H9 (cell line): ENCODE results near the gene NUPR1. TPM values are rescaled to one million over a fixed set of nuclear protein-coding genes. Genes with fewer than 3 reads are reported as not detected.

Experiments used
- DNase-seq: peaks from one replicate; pipeline ENCODE4 v3.0.0-alpha.2; 2017
- H2AFZ ChIP-seq: one replicate; pipeline ENCODE4 v1.6.1; 2013; ENCODE audit warnings: mild to moderate bottlenecking, low read length, control low read depth, moderate library complexity
- H2AK5ac ChIP-seq: 2 replicates; pipeline ENCODE4 v1.6.1; 2013; ENCODE audit warnings: low read length, control low read depth, mixed read lengths; ENCODE audit not compliant: insufficient read length
- H2BK120ac ChIP-seq: one replicate; pipeline ENCODE4 v1.6.1; 2013; ENCODE audit warnings: low read depth, mild to moderate bottlenecking, low read length, control low read depth, inconsistent platforms; ENCODE audit not compliant: poor library complexity, severe bottlenecking
- H2BK12ac ChIP-seq: 2 replicates; pipeline ENCODE4 v1.6.1; 2013; ENCODE audit warnings: low read length, control low read depth, mixed read lengths, low read depth; ENCODE audit not compliant: insufficient read length
- H2BK15ac ChIP-seq: 2 replicates; pipeline ENCODE4 v1.6.1; 2013; ENCODE audit warnings: low read depth, low read length, control low read depth
- H2BK20ac ChIP-seq: one replicate; pipeline ENCODE4 v1.6.1; 2013; ENCODE audit warnings: low read depth, mild to moderate bottlenecking, low read length, control low read depth, inconsistent platforms; ENCODE audit not compliant: poor library complexity, severe bottlenecking
- H2BK5ac ChIP-seq: 2 replicates; pipeline ENCODE4 v1.6.1; 2013; ENCODE audit warnings: low read length, control low read depth, mixed read lengths; ENCODE audit not compliant: insufficient read length
- H3K14ac ChIP-seq: 2 replicates; pipeline ENCODE4 v1.6.1; 2013; ENCODE audit warnings: low read length, control low read depth; ENCODE audit not compliant: insufficient read depth
- H3K18ac ChIP-seq: 2 replicates; pipeline ENCODE4 v1.6.1; 2013; ENCODE audit warnings: low read depth, mild to moderate bottlenecking, mixed read lengths, low read length, control low read depth; ENCODE audit not compliant: insufficient read length
- H3K23ac ChIP-seq: 2 replicates; pipeline ENCODE4 v1.6.1; 2013; ENCODE audit warnings: low read length, control low read depth, mixed read lengths, low read depth; ENCODE audit not compliant: insufficient read length
- H3K23me2 ChIP-seq: 2 replicates; pipeline ENCODE4 v1.6.1; 2013; ENCODE audit warnings: low read depth, mild to moderate bottlenecking, mixed read lengths, low read length, control low read depth; ENCODE audit not compliant: insufficient read length, poor library complexity, severe bottlenecking
- H3K27ac ChIP-seq: 2 replicates; pipeline ENCODE4 v1.5.1; 2013; ENCODE audit warnings: low read length, control low read depth, mixed read lengths, low read depth; ENCODE audit not compliant: insufficient read length
- H3K27me3 ChIP-seq: 2 replicates; pipeline ENCODE4 v1.6.1; 2013; ENCODE audit warnings: low read length, control low read depth, inconsistent platforms; ENCODE audit not compliant: insufficient read depth
- H3K4ac ChIP-seq: 2 replicates; pipeline ENCODE4 v1.6.1; 2013; ENCODE audit warnings: low read depth, mild to moderate bottlenecking, control low read depth, inconsistent platforms, low read length, moderate library complexity
- H3K4me1 ChIP-seq: 2 replicates; pipeline ENCODE4 v1.6.1; 2013; ENCODE audit warnings: low read length, control low read depth, inconsistent platforms; ENCODE audit not compliant: insufficient read depth
- H3K4me2 ChIP-seq: 2 replicates; pipeline ENCODE4 v1.6.1; 2013; ENCODE audit warnings: low read length, control low read depth, mixed read lengths; ENCODE audit not compliant: insufficient read length, insufficient read depth
- H3K56ac ChIP-seq: 2 replicates; pipeline ENCODE4 v1.6.1; 2013; ENCODE audit warnings: low read depth, mild to moderate bottlenecking, mixed read lengths, low read length, control low read depth; ENCODE audit not compliant: insufficient read length
- H3K79me1 ChIP-seq: 2 replicates; pipeline ENCODE4 v1.6.1; 2013; ENCODE audit warnings: low read depth, mild to moderate bottlenecking, moderate library complexity, low read length, control low read depth, inconsistent platforms; ENCODE audit not compliant: insufficient read depth, poor library complexity, severe bottlenecking
- H3K79me2 ChIP-seq: 2 replicates; pipeline ENCODE4 v1.6.1; 2013; ENCODE audit warnings: low read length, control low read depth, inconsistent platforms; ENCODE audit not compliant: insufficient read depth
- H3K9ac ChIP-seq: 2 replicates; pipeline ENCODE4 v1.6.1; 2013; ENCODE audit warnings: low read length, control low read depth, mixed read lengths; ENCODE audit not compliant: insufficient read length; ENCODE audit errors: extremely low read depth
- H3K9me3 ChIP-seq: one replicate; pipeline ENCODE4 v1.6.1; 2013; ENCODE audit warnings: low read depth, low read length, inconsistent platforms; ENCODE audit not compliant: control insufficient read depth
- H3T11ph ChIP-seq: one replicate; pipeline ENCODE4 v1.6.1; 2013; ENCODE audit warnings: mild to moderate bottlenecking, low read length, control low read depth, inconsistent platforms
- H4K20me1 ChIP-seq: one replicate; pipeline ENCODE4 v1.6.1; 2013; ENCODE audit not compliant: control insufficient read depth, insufficient read length, insufficient read depth
- H4K5ac ChIP-seq: 2 replicates; pipeline ENCODE4 v1.6.1; 2013; ENCODE audit warnings: low read depth, mild to moderate bottlenecking, mixed read lengths, low read length, control low read depth; ENCODE audit not compliant: insufficient read length
- H4K8ac ChIP-seq: replicated peaks from 2 replicates; pipeline ENCODE4 v1.6.1; 2013; ENCODE audit warnings: low read length, control low read depth, mixed read lengths, low read depth; ENCODE audit not compliant: insufficient read length
- H4K91ac ChIP-seq: 2 replicates; pipeline ENCODE4 v1.6.1; 2013; ENCODE audit warnings: low read depth, mild to moderate bottlenecking, moderate library complexity, mixed read lengths, low read length, control low read depth; ENCODE audit not compliant: insufficient read length
- H3K27ac Mint-ChIP-seq, 3 experiments: 2 replicates in 2 of 3; 3 replicates in 1 of 3; pipeline ENCODE4 v1.8.0; 2020 to 2021; ENCODE audit warnings: mixed read lengths in 3 of 3, mild to moderate bottlenecking in 1 of 3, moderate library complexity in 1 of 3
- H3K27me3 Mint-ChIP-seq: 2 replicates; pipeline ENCODE4 v1.8.0; 2021; ENCODE audit warnings: low read depth, mild to moderate bottlenecking, moderate library complexity, mixed read lengths
- H3K36me3 Mint-ChIP-seq, 3 experiments: 2 replicates in 2 of 3; 3 replicates in 1 of 3; pipeline ENCODE4 v1.8.0; 2020 to 2021; ENCODE audit warnings: low read depth in 3 of 3, mixed read lengths in 3 of 3; ENCODE audit not compliant: insufficient read depth in 1 of 3
- H3K4me1 Mint-ChIP-seq, 2 experiments: 2 replicates each; pipeline ENCODE4 v1.8.0; 2020; ENCODE audit warnings: mixed read lengths in 2 of 2
- H3K4me3 Mint-ChIP-seq, 2 experiments: 2 replicates in 1 of 2; 3 replicates in 1 of 2; pipeline ENCODE4 v1.8.0; 2020 to 2021; ENCODE audit warnings: mild to moderate bottlenecking in 2 of 2, mixed read lengths in 2 of 2, moderate library complexity in 1 of 2
- H3K9me3 Mint-ChIP-seq, 2 experiments: 2 replicates in 1 of 2; 3 replicates in 1 of 2; pipeline ENCODE4 v1.8.0; 2020; ENCODE audit warnings: mild to moderate bottlenecking in 2 of 2, mixed read lengths in 2 of 2, moderate library complexity in 1 of 2
- CTCF ChIP-seq: fragments of 200-600 bp; sonication (generic); conservative IDR thresholded peaks from 3 replicates; pipeline ENCODE4 v1.8.0; 2021; ENCODE audit warnings: antibody characterized with exemption, mild to moderate bottlenecking
- WGBS: extraction: QIAGEN DNeasy Blood & Tissue Kit; methylation state at CpG from one replicate; pipeline ENCODE4 v1.1.7; 2013; ENCODE audit warnings: missing lambda C conversion rate, low lambda C conversion rate, mixed read lengths; ENCODE audit not compliant: insufficient read length; ENCODE audit errors: extremely low coverage; 5-methylcytosine and 5-hydroxymethylcytosine counted together
- long read RNA-seq: library from polyadenylated mRNA; unstranded; transcript quantifications from one replicate; pipeline ENCODE4 v2.0.0, GENCODE V29; 2020
- total RNA-seq: library from RNA; stranded (reverse); gene quantifications from 2 replicates; pipeline ENCODE4 v1.2.1, GENCODE V29; 2021

NUPR1 gene, protein sequence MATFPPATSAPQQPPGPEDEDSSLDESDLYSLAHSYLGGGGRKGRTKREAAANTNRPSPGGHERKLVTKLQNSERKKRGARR
- total RNA-seq = 0.15 and 0.35 TPM in 2 replicates
- long read RNA-seq, full-length matches to known transcripts = 1 of 1 reads
- long read RNA-seq, partial matches to known transcripts = 0 of 1 reads
- long read RNA-seq, other reads (novel, unspliced or antisense) = 0 of 1 reads

GRCh38 chr16:28538733-28539596 is at the start of gene NUPR1:
Gene NUPR1, minus strand, starts transcription at chr16:28538974. Its CDS starts 67 bp downstream, at chr16:28538907.
- H3K4me2 ChIP-seq = no peak within 1 kb of the TSS
- peak within 1 kb of the TSS; percentile 47 to 79 (median 65); a peak in 4 of 7 replicates for H3K27ac Mint-ChIP-seq
- H3K79me1 ChIP-seq = no peaks in the 10 kb centered on the region
- no peaks in the 10 kb centered on the region for H3K79me2 ChIP-seq
- no peaks in the 10 kb centered on the region; a peak in 1 of 7 replicates for H3K36me3 Mint-ChIP-seq
- H3K14ac ChIP-seq = no peak within 1 kb of the TSS; the same call in 1 of the 2 replicates
- H4K5ac ChIP-seq = no peak within 1 kb of the TSS
- no peak within 1 kb of the TSS for H2AFZ ChIP-seq
- peaks cover 0 to 4% of the 10 kb centered on the region in 2 experiments; a peak in 3 of 4 replicates for H3K4me1 Mint-ChIP-seq
- H2BK15ac ChIP-seq = no peak within 1 kb of the TSS
- H2BK5ac ChIP-seq = no peak within 1 kb of the TSS
- H2BK20ac ChIP-seq = no peak within 1 kb of the TSS
- H3K9ac ChIP-seq = no peak within 1 kb of the TSS
- no peak within 1 kb of the TSS for H2BK120ac ChIP-seq
- H4K91ac ChIP-seq = no peak within 1 kb of the TSS
- no peak within 1 kb of the TSS for H3K27ac ChIP-seq
- H3K27me3 ChIP-seq = no peaks in the 10 kb centered on the region
- no peak within 1 kb of the TSS for H3T11ph ChIP-seq
- no peak within 1 kb of the TSS for H3K4me3 Mint-ChIP-seq
- H3K4me1 ChIP-seq = no peaks in the 10 kb centered on the region
- TF ChIP-seq CTCF = no peak
- no peaks in the 10 kb centered on the region for H4K20me1 ChIP-seq
- H3K4ac ChIP-seq = no peak within 1 kb of the TSS; the same call in 1 of the 2 replicates
- no peak within 1 kb of the TSS for H3K56ac ChIP-seq
- H3K18ac ChIP-seq = no peak within 1 kb of the TSS
- H2AK5ac ChIP-seq = no peak within 1 kb of the TSS
- H4K8ac ChIP-seq = no peak within 1 kb of the TSS
- no peaks in the 10 kb centered on the region; a peak in 1 of 5 replicates for H3K9me3 Mint-ChIP-seq
- H3K23ac ChIP-seq = no peak within 1 kb of the TSS
- no peak within 1 kb of the TSS for H2BK12ac ChIP-seq
- H3K27me3 Mint-ChIP-seq = peaks cover 6% of the 10 kb centered on the region
- H3K9me3 ChIP-seq = no peaks in the 10 kb centered on the region
- no peaks in the 10 kb centered on the region for H3K23me2 ChIP-seq
- no CpG with 5 or more reads among the region's 22 CpGs for WGBS
- no peak for DNase-seq
